Fibroblast of the aortic adventitia (primary cell): ENCODE measurements around the gene RAB4B. TPM values are rescaled to one million over a fixed set of nuclear protein-coding genes. Genes with fewer than 3 reads are reported as not detected.
"Not testable (repeated sequence)": the region's sequence is repeated elsewhere in the genome, so short reads cannot be mapped to it uniquely, and the experiment has no call there.

ENCODE experiments used
- DNase-seq: peaks from one replicate; pipeline ENCODE4 v3.0.0-alpha.2; 2010; ENCODE audit warnings: low read depth
- H3K4me3 ChIP-seq: 2 replicates; pipeline ENCODE4 v1.5.1; 2011; ENCODE audit warnings: low read depth, mild to moderate bottlenecking, control low read depth, low read length, moderate library complexity
- total RNA-seq: library from RNA; depleted of rRNA; stranded (reverse); fragments of >200 nt; gene quantifications from 2 replicates; pipeline ENCODE4 v1.2.3, GENCODE V29; 2012; ENCODE audit warnings: low replicate concordance
- TF ChIP-seq, protein P1 (sequence below): IDR thresholded peaks from 2 replicates; pipeline ENCODE4 v1.5.1; 2011; ENCODE audit warnings: mild to moderate bottlenecking, low read length, control low read depth, inconsistent platforms; ENCODE audit not compliant: insufficient read depth

Gene RAB4B
- total RNA-seq, 1 donor = 10.1 TPM

DNA sequence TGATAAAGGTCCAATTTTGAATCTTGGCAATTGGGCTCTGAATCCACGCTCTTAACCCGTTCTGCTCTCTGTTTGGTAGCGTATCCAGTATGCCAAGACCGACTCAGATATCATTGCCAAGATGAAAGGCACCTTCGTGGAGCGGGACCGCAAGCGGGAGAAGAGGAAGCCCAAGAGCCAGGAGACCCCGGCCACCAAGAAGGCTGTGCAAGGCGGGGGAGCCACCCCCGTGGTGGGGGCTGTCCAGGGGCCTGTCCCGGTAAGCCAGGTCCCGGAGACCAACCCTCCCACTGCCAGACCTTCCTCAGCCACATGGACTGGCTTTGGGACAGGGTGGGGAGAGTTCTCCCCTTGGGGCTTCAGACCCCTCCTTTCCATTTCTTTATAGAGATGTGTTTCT lies 18.7 kb upstream of the RAB4B start:
- H3K4me3 ChIP-seq = no peak overlapping the region
- TF ChIP-seq, protein P1, sequence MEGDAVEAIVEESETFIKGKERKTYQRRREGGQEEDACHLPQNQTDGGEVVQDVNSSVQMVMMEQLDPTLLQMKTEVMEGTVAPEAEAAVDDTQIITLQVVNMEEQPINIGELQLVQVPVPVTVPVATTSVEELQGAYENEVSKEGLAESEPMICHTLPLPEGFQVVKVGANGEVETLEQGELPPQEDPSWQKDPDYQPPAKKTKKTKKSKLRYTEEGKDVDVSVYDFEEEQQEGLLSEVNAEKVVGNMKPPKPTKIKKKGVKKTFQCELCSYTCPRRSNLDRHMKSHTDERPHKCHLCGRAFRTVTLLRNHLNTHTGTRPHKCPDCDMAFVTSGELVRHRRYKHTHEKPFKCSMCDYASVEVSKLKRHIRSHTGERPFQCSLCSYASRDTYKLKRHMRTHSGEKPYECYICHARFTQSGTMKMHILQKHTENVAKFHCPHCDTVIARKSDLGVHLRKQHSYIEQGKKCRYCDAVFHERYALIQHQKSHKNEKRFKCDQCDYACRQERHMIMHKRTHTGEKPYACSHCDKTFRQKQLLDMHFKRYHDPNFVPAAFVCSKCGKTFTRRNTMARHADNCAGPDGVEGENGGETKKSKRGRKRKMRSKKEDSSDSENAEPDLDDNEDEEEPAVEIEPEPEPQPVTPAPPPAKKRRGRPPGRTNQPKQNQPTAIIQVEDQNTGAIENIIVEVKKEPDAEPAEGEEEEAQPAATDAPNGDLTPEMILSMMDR = no peak
- DNase-seq = no peak

DNA sequence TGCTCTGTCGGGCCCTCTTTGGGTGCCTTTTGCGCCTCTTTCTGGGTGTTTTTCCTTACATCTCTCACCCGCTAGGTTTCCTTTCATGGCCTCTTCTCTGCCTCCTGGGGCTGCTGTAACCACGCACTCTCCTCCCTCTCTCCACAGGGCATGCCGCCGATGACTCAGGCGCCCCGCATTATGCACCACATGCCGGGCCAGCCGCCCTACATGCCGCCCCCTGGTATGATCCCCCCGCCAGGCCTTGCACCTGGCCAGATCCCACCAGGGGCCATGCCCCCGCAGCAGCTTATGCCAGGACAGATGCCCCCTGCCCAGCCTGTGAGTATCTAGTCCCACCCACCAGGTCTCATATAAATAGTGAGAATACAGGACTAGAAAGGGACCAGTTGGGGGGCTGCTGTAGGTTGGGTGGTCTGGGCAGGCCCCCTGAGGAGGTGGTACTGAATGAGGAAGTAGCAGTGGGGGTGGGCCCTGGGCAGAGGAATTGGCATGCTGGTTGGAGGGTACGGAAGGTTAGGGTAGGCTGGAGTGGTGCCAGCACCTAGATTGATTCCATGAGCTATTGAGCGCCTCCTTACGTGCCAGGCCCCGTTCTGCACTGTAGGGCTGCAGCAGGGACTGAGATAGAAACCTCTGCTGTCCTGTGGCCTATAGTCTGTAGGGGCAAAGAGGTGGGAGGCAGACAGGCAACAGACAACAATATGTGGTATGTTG lies 15.1 kb upstream of the RAB4B start:
- TF ChIP-seq, protein P1 = no peak

DNA sequence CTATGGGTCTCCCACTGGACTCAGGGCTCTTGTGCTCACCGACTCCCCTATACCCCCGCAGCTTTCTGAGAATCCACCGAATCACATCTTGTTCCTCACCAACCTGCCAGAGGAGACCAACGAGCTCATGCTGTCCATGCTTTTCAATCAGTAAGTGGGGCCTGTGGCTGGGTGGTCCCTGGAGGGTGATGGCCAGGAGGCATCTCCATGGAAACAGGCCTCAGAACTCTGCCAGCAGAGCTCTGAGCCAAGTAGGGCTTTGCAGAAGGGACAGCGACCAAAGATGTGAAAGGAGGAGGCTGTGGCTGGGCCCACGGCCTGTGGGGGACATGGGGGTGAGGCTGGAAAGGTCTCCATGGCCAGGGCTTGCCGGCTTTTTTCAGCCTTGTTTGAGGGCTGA lies 14.5 kb upstream of the RAB4B start:
- H3K4me3 ChIP-seq = no peak overlapping the region
- TF ChIP-seq, protein P1 = no peak
- no peak for DNase-seq

More for the DNA sequence above, 15.1 kb upstream of the RAB4B start:
- no peak overlapping the region for H3K4me3 ChIP-seq
- no peak for DNase-seq

DNA sequence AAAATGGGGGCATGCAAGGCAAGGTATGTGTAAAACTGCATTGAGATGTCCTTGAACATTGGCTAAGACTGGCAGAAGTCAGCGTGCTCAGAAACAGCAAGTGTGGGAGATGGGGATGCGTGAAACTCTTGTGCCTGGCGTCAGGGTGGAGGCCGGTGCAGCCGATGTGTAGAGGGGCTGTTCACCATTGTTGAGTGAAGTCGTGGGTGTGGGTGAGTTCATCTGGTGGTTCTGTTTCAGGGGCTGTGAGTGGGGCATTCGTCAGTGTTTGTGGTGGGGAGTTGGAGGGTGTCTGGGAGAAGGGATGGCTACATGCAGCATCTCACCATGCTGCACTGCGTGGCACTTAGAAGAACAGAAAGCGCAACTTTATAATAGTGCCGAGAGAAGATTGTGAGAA lies 14.1 kb upstream of the RAB4B start:
- DNase-seq = no peak
- H3K4me3 ChIP-seq = no peak overlapping the region
- TF ChIP-seq, protein P1 = no peak

DNA sequence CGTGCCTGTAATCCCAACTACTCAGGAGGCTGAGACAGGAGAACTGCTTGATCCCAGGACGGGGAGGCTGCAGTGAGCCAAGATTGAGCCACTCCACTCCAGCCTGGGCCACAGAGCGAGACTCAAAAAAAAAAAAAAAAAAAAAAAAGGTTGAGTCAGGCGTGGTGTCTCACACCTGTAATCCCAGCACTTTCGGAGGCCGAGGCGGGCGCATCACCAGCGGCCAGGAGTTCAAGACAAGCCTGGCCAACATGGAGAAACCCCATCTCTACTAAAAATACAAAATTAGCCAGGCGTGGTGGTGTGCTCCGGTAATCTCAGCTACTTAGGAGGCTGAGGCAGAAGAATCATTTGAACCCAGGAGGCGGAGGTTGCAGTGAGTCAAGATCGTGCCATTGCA lies 11.7 kb upstream of the RAB4B start:
- not testable (repeated sequence) for H3K4me3 ChIP-seq, DNase-seq

DNA sequence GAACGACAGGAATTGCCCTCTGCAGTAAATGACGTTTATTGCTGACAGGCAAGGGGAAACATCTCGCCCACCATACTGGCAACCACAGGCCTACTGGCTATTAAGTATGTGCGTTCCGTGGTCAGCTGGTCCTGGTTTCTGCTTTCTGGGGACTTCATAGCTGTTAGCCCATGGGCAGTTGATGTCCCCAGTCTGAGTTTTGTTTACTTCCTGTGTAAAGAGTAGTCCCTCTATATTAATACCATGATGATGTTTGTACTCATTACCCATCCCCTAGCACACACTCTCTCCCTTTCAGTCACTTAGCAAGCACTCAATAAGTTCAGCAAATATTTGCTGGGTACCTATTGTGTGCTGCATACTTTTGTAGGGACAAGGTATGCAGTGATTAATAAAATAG lies 9.2 kb upstream of the RAB4B start:
- no peak for DNase-seq
- no peak overlapping the region for H3K4me3 ChIP-seq
- TF ChIP-seq, protein P1 = no peak

DNA sequence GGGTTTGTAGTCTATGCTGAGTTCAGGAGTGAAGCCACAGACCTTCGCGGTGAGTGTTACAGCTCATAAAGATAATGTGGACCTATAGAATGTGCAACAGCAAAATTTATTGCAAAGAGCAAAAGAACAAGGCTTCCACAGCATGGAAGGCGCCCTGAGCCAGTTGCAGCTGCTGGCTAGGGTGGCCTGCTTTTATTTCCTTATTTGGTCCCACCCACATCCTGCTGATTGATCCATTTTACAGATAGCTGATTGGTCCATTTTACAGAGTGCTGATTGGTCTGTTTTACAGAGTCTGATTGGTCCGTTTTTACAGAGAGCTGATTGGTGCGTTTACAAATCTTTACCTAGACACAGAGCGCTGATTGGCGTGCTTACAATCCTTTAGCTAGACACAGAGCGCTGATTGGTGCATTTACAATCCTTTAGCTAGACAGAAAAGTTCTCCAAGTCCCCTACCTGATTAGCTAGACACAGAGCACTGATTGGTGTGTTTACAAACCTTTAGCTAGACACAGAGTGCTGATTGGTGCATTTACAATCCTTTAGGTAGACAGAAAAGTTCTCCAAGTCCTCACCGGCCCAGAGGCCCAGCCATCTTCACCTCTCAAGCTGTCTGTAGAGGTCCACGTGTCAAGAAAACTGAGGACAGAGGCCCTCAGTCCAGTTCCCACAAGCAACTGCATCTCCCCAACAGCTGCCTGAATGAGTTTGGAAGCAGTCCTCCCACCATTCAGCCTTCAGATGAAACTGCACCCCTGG lies 6.8 kb upstream of the RAB4B start:
- DNase-seq, H3K4me3 ChIP-seq: not testable (repeated sequence)
